Frontal cortex (tissue), 4 donors: ENCODE data around the gene ARID2. TPM values are rescaled to one million over a fixed set of nuclear protein-coding genes. Genes with fewer than 3 reads are reported as not detected.

Experiments
- DNase-seq, 2 donors: peaks; one replicate each; pipeline ENCODE4 v3.0.0; 2012; ENCODE audit warnings: low spot score in 2 of 2
- FAIRE-seq: peaks from 2 replicates; lab custom pipeline; 2012; peaks lifted over from hg19 to GRCh38; lab: Jason Lieb, UNC
- total RNA-seq: library from RNA; depleted of rRNA; stranded (reverse); fragments of >200 nt; gene quantifications from one replicate; pipeline ENCODE4 v1.2.3, GENCODE V29; 2014
- donor health status: control.
- donor health status: control.
- donor health status: control.

ARID2 gene
- total RNA-seq, 1 donor from 2014 or later, result 35.9 TPM

- DNase-seq (no peak), FAIRE-seq (no peak)
Observed at GRCh38 chr12:45757172-45757571, 27.7 kb downstream of the ARID2 start.

GRCh38 chr12:45760333-45760732 lies 30.8 kb downstream of the ARID2 start:
- peak; percentile 24 for FAIRE-seq

DNA sequence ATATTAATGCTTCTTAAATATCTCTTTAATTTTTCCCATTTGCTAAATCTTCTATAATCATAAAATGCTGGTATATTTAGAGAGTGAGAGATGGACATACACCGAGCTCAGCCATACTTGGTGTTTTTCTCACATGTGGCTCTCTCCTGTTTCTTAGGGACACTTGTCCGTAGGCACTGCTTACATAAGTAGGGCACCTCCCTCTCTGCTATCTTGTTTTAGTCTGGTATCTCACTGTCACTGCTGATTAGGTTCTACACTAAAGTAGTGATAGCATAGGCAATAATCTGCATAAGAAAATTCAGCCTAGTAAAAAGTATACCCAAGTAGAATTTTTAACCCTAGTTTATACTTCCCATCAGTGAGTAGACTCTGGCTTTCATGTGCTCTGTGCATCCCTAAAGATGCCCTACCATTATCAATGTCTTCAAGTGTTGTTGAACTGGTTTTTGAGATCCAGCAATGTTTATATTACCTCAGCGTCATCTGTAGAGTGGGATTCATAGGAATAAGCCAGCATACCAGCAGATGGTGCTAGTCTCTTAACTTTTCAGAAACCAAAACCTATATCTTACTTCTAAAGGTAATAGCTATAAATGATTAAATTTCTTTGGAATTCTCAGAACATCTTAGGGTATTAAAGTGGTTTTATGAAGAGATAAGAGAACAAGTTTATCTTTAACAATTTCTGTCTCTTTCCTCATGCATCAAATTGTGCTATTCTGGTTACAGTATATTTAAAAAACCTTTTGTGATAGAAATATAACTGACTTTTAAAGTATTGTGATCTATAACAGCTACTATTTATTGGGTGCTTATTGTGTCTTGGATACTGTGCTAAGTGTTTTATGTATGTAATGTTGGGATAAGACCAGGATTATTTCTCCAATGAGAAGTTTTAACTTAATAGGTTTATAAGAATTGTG lies 32.9 kb downstream of the ARID2 start:
- peak; percentile 80 for FAIRE-seq
- peak in 1 of 2 donors; percentile 14 for DNase-seq

More at GRCh38 chr12:45760333-45760732, 30.8 kb downstream of the ARID2 start:
- DNase-seq, result no peak

DNA sequence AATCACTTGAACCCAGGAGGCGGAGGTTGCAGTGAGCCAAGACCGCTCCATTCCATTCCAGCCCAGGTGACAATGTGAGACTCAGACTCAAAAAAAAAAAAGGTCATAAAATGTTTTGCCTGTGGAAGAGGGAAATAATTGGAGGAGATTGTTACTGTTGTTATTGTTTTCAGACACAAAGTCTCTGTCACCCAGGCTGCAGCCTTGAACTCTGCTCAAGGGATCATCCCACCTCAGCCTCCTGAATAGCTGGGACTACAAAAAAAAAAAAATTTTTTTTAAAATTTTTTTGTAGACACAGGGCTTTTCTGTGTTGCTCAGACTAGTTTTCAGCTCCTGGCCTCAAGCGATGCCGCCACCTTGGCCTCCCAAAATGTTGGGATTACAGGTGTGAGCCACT lies 33.9 kb downstream of the ARID2 start:
- no peak for FAIRE-seq
- DNase-seq, result no peak

GRCh38 chr12:45768194-45768593 lies 38.7 kb downstream of the ARID2 start:
- DNase-seq (no peak), FAIRE-seq (no peak)

DNA sequence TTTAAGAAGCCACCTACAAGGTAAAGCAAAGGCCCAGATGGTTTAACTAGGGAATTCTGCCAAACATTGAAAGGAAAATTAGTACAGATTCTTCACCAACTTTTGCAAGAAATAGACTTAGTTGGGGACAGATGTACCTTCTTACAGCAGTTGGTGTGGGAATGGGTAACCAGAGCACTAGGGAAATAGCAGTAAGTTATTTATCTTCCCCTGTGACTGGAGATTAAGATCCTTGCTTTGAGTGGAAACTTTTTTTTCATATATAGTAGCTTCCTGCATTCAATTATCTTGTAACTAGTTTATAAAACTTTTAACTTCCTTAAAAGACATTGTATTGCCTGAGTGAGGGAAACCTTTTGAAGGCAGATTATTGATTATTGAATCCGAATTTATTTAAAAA lies 44.2 kb downstream of the ARID2 start:
- DNase-seq, result no peak
- FAIRE-seq, result no peak

- no peak for DNase-seq
Observed at GRCh38 chr12:45774508-45775162, 45.1 kb downstream of the ARID2 start.

DNA sequence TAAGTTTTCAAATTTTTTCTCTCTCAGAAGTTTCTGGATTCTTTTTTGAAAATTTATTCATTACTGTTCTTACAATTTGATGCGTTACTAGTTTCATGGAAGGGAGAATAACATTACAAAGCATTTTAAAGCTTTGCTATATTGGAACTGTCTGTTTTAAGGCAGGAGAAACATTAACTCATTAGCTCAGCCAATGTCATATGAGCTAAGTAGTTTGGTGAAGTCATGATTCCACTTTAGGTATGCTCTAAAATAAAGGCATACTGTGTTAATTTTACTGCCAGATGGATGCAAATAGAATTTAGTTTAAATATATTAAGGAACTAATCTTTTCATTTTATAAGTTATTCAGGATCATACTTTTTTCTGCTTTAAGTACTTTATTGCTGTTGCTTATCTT lies 46.0 kb downstream of the ARID2 start:
- DNase-seq (no peak), FAIRE-seq (no peak)

More at GRCh38 chr12:45774508-45775162, 45.1 kb downstream of the ARID2 start:
- FAIRE-seq, result no peak

- no peak for DNase-seq
- no peak for FAIRE-seq
Observed at GRCh38 chr12:45775964-45776363, 46.5 kb downstream of the ARID2 start.

DNA sequence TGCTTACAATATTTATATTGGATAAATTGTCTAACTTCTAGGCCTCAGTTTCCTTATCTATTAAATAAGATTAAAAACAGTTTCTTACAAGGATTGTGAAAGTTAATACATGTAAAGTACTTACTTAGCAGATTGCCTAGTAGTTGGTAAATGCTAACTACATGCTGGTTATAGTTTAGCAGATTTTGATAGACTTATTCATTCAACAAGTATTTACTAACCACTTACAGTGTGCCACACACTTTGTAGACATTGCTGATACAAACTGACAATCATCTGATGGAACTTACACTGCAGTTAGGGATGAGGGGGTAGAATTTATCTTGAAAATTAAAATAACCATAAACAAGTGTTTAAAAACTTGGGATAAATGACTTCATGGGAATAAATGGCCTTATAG lies 50.4 kb downstream of the ARID2 start:
- no peak for DNase-seq
- FAIRE-seq, result no peak

- FAIRE-seq, result no peak
- no peak for DNase-seq
Observed at GRCh38 chr12:45781080-45781479, 51.6 kb downstream of the ARID2 start.

DNA sequence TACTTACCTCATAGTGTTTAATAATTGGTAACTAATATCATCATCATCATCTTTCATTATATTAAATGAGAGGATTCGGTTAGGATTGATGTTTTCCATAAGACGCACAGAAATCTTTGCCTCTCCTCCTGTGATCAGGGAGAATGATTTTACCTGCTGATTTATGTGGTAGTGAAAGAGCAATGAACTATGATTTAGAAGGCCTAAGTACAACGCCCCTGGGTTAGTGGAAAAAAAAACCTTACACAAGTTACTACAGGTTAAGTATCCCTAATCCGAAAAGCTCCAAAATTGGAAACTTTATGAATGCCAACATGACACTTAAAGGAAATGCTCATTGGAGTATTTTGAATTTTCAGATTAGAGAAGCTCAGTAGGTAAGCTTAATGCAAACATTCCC lies 55.8 kb downstream of the ARID2 start:
- DNase-seq (no peak), FAIRE-seq (no peak)

GRCh38 chr12:45789025-45789424 lies 59.5 kb downstream of the ARID2 start:
- DNase-seq, result no peak

DNA sequence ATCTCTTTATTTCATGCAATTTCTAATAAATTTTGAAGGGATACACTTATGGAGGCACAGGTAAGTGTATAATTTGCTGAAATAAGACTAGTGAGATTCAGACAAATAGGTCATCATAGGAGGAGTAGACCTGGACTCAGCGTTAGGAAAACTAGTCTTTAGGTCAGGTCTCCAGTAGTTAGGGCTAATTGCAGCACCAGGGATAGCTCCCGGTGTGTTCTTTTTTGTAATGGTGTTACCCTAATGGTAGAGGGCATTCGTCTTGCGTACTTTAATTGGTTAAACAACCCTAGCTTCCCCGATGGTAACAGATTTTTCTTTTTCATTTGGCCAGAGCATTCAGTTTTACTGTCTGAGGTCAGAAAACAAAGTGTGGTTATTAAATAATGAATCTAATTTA lies 64.9 kb downstream of the ARID2 start:
- DNase-seq (no peak), FAIRE-seq (no peak)

More at GRCh38 chr12:45789025-45789424, 59.5 kb downstream of the ARID2 start:
- FAIRE-seq, result no peak

DNA sequence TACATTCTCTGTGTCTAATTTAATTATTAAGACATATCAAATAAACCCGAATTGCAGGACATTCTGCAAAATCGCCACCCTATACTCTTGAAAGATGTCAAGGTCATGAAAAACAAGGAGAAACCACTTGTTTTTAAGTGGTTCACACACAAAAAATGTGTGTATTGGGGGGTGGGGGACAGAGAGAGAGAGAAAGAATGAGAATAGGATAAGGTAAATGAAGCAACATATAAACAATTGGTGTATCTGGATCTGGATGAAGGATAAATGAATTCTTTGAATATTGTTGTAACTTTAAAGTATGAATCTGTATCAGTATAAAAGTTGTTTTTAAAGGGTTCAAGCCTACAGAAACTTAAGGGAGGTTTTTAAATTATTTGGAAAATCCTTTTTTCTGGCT lies 72.1 kb downstream of the ARID2 start:
- no peak for FAIRE-seq
- DNase-seq, result no peak

GRCh38 chr12:45803111-45803510 lies 73.6 kb downstream of the ARID2 start:
- FAIRE-seq (no peak), DNase-seq (no peak)

DNA sequence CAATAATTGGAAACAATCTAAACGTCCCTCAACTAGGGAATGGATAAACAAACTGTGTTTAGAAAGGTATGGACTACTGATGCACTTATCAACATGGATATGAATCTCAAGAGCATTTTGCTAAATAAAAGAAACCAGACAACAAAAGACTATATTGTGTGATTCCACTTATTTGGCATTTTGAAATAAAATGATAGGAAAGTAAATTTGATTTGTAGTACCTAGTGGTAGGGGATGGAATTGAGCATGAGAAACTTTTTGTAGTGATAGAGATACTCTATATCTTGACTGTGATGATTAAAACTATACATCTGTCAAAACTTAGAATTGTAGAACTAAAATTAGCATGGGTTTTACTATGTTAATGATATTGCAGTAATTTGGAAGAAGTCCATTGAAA lies 87.1 kb downstream of the ARID2 start:
- no peak for DNase-seq
- no peak for FAIRE-seq

DNA sequence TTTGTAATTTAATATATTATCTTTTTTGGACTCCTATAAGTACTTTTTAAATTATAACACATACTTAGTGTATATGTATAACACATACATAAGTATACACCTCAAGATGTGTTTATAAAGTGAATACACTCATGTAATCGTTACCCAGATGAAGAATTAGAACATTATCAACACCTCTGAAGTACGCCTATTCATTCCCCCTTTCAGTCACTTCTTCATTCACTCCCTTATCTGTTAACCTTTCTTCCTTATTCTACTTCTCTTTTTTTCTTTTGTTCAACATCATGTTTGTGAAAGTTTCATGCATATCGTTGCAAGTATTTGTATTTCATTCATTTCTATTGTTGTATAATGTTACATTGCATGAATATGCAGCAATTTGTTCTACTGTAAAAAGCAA lies 98.5 kb downstream of the ARID2 start:
- peak; percentile 15 for FAIRE-seq

DNA sequence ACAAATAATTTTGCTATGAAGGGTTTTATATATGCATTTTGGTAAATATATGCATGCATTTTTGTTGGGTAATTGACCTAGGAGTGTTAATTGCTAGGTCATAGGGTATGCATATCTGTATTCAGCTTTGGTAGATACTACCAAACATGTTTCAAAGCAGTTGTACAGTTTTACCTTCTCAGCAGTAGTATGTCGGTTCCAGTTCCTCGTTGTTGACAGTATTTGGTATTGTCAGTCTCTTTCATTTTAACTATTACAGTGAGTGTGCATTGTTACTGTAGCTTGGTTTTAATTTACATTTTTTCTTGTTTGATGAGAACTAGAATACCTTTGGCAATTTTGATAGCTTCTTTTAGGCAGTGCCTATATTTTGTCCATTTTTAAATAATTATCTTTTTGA lies 98.9 kb downstream of the ARID2 start:
- no peak for FAIRE-seq
- DNase-seq, result no peak

More for the DNA sequence above, 98.5 kb downstream of the ARID2 start:
- no peak for DNase-seq

DNA sequence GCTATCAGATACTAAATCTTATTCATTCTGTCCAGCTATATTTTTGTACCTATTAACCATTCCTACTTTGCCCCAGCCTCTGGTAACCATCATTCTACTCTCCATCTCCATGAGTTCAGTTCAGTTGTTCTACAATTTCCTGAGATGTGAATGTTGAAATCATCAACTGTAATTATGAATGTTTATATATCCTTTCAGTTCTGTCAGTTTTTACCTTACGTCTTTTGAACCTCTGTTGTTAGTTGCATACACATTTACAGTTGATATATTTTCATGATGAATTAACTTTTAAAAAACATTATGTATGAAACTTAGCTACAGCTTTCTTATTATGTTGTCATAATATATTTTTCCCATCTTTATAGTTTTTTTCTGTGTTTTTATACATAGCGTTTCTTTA lies 102.1 kb downstream of the ARID2 start:
- FAIRE-seq (no peak), DNase-seq (no peak)

- no peak for DNase-seq
- FAIRE-seq, result no peak
Observed at GRCh38 chr12:45833401-45833800, 103.9 kb downstream of the ARID2 start.
